Activated T-cell treated with anti-CD3 and anti-CD28 coated beads, Interleukin-2, amount 50 U/mL, for 48 hours (primary cell): ENCODE data around the gene SRC.

Experiments
- DNase-seq, 2 experiments: peaks; one replicate each; pipeline ENCODE4 v3.0.0-alpha.2; 2020

SRC gene

GRCh38 chr20:37315452-37316110 is 30.4 kb upstream of the SRC start:
- no peak for DNase-seq

DNA sequence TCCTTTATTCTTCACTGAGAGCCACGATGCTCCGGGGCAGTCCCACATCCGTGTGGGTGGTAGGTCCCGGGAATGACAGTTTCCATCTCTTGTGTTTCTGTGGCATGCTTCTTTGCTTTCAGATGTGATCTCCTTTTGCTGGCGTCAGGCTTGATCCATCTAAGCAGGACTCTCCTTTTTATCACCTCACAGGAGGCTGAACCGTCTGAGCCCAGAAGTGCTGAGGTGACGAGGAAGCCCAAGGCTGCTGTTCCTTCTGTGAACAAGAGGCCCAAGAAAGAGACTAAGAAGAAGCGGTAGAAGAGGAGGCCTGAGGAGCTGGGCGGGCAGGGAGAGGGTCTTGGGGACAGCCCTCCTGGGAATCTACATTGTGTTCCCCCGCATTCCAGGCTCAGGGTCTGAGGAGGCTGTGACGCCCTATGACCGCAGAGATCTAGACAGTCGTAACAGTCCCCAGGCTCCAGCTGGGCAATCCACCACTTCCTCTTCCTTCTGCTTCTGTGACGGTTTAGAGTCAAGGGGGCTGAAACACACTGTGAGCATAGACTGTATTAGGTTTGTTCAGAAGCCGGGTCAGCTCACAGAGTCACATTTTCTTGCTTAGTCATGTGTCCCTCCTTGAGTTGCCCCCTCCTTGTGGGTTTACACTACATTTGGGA is 29.7 kb upstream of the SRC start:
- DNase-seq, result no peak

DNA sequence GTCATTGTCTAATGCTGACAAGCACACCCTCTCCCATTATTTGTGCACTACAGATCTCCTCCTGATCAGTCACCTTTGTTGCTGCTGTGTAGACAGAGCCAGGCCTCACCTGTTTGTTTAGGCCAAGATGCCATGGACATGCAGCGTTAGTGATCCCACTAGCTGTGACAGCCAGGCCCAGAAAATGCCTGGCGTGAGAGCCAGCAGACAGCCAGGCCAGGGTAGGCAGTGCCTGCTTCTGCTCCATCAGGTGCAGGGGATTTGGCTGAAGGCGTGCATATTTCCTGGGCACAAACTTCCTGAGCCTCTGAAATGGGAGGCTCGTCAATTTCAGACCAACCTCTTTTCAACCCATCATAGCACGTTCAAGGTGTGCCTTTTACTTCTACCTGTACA is 29.2 kb upstream of the SRC start:
- DNase-seq, result no peak

GRCh38 chr20:37317316-37317715 is 28.6 kb upstream of the SRC start:
- DNase-seq, result no peak

DNA sequence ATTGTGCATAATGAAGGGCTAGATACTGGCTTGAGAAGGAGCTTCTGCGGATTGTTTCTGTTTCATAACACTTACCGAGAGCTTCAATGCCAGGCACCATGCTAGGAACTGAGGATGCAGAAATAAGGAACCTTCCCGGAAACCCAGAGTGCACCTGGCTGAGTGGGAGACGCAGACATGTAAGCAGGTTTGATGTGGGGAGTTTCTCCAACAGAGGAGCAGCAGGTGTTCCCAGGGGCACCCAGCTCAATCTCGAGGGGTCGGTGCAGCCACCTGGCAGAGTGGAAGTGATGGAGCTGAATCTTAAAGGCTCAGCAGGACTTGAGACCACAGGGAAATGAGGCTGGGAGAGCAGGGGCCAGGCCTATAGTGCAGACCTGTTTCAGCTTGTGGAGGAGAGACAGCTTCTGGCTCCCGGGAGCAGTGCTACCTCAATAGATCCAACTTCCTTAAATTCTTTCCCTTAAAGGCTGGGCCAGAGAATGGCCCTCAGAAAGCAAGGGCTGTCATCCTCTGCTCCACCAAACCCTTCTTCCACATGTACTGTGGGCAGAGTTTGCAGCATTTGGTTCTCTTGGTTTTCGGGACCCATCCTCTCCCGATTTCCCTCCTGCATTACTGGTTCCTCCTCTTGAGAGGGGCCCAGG is 27.8 kb upstream of the SRC start:
- no peak for DNase-seq

DNA sequence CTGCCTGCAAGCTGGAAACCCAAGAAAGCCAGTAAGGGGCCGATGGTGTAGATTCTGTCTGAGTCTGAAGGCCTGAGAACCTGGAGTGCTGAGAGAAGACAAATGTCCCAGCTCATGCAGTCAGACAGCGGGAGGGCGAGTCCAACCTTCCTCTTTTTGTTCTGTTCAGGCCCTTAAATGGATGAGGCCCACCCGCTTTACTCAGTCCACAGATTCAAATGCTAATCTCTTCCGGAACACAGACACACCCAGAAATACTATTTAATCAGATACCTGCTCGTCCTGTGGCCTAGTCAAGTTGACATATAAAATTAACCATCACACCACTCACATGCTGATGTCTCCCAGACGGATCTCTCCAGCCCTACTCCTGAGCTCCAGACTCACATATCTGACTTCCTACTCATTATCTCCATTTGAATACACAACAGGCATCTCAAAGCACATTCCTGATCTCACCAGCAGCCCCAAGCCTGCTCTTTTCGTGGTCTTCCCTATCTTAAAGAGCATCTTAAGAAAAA is 26.7 kb upstream of the SRC start:
- DNase-seq, result no peak

DNA sequence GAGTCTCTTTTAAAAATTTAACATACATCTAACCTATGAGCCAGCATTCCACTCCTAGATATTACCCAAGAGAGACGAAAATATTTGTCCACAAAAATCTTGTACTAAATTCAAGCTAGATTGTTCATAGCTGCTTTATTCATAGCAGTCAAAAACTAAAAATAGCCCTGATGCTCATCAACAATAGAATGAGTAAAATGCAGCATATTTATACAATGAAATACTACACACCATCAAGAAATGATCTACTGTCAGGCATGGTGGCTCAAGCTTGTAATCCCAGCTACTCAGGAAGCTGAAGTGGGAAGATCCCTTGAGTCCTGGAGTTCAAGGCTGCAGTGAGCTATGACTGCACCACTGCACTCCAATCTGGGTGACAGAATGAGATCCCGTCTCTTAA is 22.0 kb upstream of the SRC start:
- DNase-seq, result no peak

- no peak for DNase-seq
Observed at GRCh38 chr20:37325206-37325605, 20.7 kb upstream of the SRC start.

DNA sequence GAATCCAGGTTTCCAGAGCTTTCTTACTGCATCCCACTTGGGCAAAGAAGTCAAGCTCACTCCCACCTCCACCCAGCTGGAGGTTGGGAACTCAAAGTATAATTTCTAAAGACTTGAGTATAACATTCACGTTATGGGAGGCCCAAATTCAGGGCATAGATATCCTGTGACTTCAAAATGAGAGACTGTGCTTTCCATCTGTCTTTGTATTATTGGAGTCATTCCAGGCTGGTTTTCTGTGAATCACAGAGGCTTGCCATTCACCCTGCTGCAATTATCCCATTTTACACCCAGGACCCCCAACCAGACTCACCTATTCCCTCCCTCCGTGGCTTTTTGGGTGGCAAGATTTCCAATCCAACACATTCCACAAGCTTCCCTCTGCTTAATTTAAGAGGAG is 19.3 kb upstream of the SRC start:
- no peak for DNase-seq

- DNase-seq, result no peak
Observed at GRCh38 chr20:37327748-37328147, 18.2 kb upstream of the SRC start.

DNA sequence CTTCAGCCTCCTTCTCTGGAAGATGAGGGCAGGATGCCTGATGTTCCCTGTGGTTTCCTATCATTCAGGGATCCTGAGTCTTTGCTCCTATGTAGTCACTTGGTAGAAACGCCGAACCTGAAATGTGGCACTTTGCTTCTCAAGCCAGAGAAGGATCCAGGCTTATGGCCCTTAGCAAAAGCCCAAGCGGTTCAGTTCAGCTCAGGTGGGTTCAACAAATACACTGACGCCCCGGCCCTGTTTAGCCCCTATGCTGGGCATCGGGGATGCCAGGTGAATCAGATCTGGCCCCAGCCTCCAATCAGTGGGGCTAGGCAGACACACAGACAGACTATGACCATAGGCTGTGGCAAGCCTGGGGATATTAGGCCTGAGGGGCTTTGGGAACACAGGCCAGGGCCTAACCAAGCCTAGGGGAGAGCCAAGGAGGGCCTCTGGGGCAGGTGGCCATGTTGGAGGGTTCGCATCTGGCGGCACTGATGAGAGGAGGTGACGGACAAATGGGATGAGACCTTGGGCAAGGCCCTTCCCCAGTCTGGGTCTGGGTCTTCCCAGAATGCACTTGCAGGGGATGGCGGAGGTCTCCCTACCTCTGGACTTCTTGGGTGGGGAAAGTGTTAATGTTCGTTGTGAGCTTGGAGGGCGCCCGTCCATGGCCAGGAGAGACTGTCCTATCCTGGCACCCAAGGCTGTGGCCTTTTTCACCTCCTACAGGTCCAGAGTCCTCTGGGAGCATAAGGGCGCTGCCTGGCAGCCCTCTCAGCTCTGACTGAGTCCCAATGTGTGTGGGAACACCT is 17.6 kb upstream of the SRC start:
- DNase-seq, result no peak

DNA sequence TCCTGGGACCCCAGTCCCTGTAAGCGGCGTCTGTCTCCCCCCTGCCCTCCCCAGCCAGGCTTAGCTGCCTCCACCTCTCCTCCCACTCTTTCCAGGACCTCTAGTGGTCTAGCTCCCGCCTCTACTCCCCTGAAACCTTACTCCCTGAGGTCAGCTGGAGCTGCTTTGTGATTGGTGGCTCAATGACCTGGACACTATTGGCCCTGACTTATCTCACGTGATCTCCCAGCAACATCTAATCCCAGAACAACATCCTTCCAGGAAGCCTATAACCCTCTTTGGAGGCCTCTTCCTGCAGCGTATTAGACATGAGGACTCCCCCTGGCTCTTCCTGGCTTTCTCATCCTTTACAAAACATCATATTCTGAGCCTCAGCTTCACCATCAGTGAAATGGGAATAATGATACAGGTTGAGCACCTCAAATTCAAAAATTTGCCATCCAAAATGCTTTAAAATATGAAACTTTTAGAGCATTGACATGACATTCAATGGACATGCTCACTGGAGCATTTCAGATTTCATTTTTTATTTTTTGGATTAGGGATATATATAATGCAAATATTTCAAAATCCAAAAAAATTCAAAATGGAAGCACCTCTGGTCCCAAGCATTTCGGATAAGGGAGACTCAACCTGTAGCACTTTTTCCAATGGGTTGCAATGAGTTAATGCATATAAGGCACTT is 16.3 kb upstream of the SRC start:
- DNase-seq, result no peak

DNA sequence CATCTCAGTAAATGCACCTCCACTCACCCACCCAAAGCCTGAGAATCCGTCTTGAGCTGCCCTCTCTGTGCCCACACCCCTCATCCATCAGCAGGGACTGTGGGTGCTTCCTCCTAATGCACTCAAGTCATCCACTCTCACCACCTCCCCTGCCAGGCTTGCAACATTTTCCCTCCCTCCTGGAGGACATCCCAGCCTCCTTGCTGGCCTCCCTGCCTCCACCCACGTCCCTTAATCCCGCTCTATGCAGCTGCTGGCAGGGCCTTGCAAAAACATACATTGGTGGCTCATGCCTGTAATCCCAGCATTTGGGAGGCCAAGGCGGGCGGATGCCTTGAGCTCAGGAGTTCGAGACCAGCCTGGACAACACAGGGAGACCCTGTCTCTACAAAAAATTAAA is 15.6 kb upstream of the SRC start:
- DNase-seq, result no peak

DNA sequence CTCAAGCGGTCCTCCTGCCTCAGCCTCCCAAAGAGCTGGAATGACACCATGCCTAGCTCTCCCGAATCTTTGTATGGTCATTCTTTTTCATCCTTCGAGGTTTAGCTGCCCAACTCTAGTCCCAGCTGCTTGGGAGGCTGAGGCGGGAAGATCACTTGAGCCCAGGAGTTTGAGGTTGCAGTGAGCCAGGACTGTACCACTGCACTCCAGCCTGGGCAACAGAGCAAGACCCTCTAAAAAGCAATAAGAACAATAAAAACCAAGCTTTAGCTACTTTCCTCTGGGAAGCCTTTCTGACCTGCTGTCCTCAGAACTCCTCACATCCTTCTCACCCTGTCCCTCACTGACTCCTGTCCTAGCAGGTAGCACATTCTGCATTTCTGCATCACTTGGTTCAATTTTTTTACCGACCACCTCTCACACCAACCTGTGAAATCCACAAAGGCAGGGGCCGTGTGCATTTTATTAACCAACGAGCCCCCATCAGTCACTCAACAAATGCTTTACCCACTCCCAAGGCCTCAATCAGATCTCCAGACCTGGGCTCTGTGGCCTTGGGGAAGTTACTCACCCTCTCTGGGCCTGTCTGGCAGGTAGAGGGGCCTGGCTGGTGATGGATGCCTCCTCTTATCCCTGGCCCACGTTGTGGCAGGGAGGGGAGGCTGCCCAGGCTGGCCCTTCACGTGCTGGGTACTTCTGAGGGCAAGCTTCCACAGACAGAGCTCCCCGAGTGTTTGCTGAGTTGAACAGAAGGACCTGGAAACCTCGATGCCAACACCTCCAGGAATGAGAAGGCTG is 14.7 kb upstream of the SRC start:
- DNase-seq, result no peak

- no peak for DNase-seq
Observed at GRCh38 chr20:37333130-37333847, 12.7 kb upstream of the SRC start.

GRCh38 chr20:37333848-37334318 is 12.1 kb upstream of the SRC start:
- no peak for DNase-seq

DNA sequence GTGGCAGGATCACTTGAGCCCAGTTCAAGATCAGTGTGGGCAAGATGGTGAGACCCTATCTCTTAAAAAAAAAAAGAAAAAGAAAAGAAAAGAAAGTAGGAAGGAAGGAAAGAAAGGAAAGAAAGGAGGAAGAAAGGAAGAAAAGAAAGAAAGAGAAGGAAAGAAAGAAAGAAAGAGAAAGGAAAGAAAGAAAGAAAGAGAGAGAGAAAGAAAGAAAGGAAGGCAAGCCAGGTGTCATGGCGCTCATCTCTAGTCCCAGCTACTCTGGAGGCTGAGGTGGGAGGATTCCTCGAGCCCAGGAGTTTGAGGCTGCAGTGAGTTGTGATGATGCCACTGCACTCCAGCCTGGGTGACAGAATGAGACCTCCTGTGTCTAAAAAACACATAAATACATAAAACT is 11.5 kb upstream of the SRC start:
- no peak for DNase-seq

GRCh38 chr20:37335642-37336368 is 10.1 kb upstream of the SRC start:
- DNase-seq, result no peak

- peak; percentile 56 to 62 for DNase-seq
Observed at GRCh38 chr20:37336369-37337207, 9.4 kb upstream of the SRC start.
